WTC11 (cell line): ENCODE data around the gene TSPAN5. TPM values are rescaled to one million over a fixed set of nuclear protein-coding genes. Genes with fewer than 3 reads are reported as not detected.

Source experiments
- ATAC-seq: fragments of 200-7000 bp; cut with Tn5 transposase; 2 replicates; pipeline ENCODE4 v1.10.0; 2021; ENCODE audit warnings: mild to moderate bottlenecking, moderate library complexity
- CTCF ChIA-PET: fragments of 300-600 bp; sonication (Branson Sonifier 250); formaldehyde crosslinking; loops from one replicate; lab custom pipeline; 2021; ENCODE audit warnings: antibody characterized with exemption; lab: Charles Lee
- POLR2A ChIA-PET: fragments of 350-600 bp; sonication (Branson Sonifier 250); formaldehyde crosslinking; loops from one replicate; lab custom pipeline; 2021; ENCODE audit warnings: antibody characterized with exemption; lab: Charles Lee
- DNase-seq: peaks from one replicate; pipeline ENCODE4 v3.0.0; 2021; ENCODE audit warnings: low spot score
- H3K27ac Mint-ChIP-seq: 2 replicates; pipeline ENCODE4 v1.8.0; 2021; ENCODE audit warnings: mixed read lengths
- H3K27me3 Mint-ChIP-seq: 2 replicates; pipeline ENCODE4 v1.8.0; 2021; ENCODE audit warnings: low read depth, mild to moderate bottlenecking, moderate library complexity, mixed read lengths
- H3K36me3 Mint-ChIP-seq: 2 replicates; pipeline ENCODE4 v1.8.0; 2021; ENCODE audit warnings: mixed read lengths
- H3K4me1 Mint-ChIP-seq: 2 replicates; pipeline ENCODE4 v1.8.0; 2022; ENCODE audit warnings: mixed read lengths
- H3K4me3 Mint-ChIP-seq: 2 replicates; pipeline ENCODE4 v1.8.0; 2021; ENCODE audit warnings: mild to moderate bottlenecking, moderate library complexity, mixed read lengths
- H3K9me3 Mint-ChIP-seq: 2 replicates; pipeline ENCODE4 v1.8.0; 2021; ENCODE audit warnings: mixed read lengths
- AR ChIP-seq: fragments of 250-450 bp; sonication (Bioruptor Pico); IDR thresholded peaks from 2 replicates; pipeline ENCODE4 v1.9.0; 2021; ENCODE audit warnings: mild to moderate bottlenecking
- ARID4B ChIP-seq: sonication (generic); formaldehyde crosslinking; IDR thresholded peaks from 2 replicates; pipeline ENCODE4 v1.8.0; 2023; ENCODE audit warnings: missing genetic modification reagents, mild to moderate bottlenecking, borderline replicate concordance
- ATF3 ChIP-seq: sonication (generic); formaldehyde crosslinking; conservative IDR thresholded peaks from 2 replicates; pipeline ENCODE4 v1.8.1; 2022; ENCODE audit warnings: mild to moderate bottlenecking, missing genetic modification reagents
- CBFB ChIP-seq: sonication (generic); formaldehyde crosslinking; IDR thresholded peaks from 2 replicates; pipeline ENCODE4 v1.8.1; 2022; ENCODE audit warnings: mild to moderate bottlenecking, low read depth, missing genetic modification reagents
- CREM ChIP-seq: sonication (generic); formaldehyde crosslinking; IDR thresholded peaks from 2 replicates; pipeline ENCODE4 v1.8.1; 2022; ENCODE audit warnings: mild to moderate bottlenecking, missing genetic modification reagents, moderate library complexity
- E2F5 ChIP-seq: sonication (generic); formaldehyde crosslinking; IDR thresholded peaks from 2 replicates; pipeline ENCODE4 v1.8.1; 2022; ENCODE audit warnings: mild to moderate bottlenecking, moderate library complexity, missing genetic modification reagents
- ELF4 ChIP-seq: sonication (generic); formaldehyde crosslinking; IDR thresholded peaks from 2 replicates; pipeline ENCODE4 v1.8.1; 2022; ENCODE audit warnings: low read depth, mild to moderate bottlenecking, moderate library complexity, missing genetic modification reagents
- ERG ChIP-seq: fragments of 250-450 bp; sonication (Bioruptor Pico); IDR thresholded peaks from 2 replicates; pipeline ENCODE4 v1.8.0; 2021; ENCODE audit warnings: mild to moderate bottlenecking
- ESRRA ChIP-seq: sonication (generic); formaldehyde crosslinking; IDR thresholded peaks from 2 replicates; pipeline ENCODE4 v1.8.1; 2022; ENCODE audit warnings: mild to moderate bottlenecking, missing genetic modification reagents, borderline replicate concordance
- GRHL2 ChIP-seq: fragments of 250-450 bp; sonication (Bioruptor Pico); IDR thresholded peaks from 2 replicates; pipeline ENCODE4 v1.8.0; 2022; ENCODE audit warnings: mild to moderate bottlenecking, moderate library complexity; ENCODE audit not compliant: insufficient replicate concordance, severe bottlenecking
- IRF2 ChIP-seq: sonication (generic); formaldehyde crosslinking; IDR thresholded peaks from 2 replicates; pipeline ENCODE4 v1.8.0; 2022; ENCODE audit warnings: low read depth, missing genetic modification reagents, borderline replicate concordance
- NFATC4 ChIP-seq: fragments of 250-450 bp; sonication (Bioruptor Pico); IDR thresholded peaks from 2 replicates; pipeline ENCODE4 v1.9.0; 2021; ENCODE audit warnings: mild to moderate bottlenecking
- NFYB ChIP-seq: sonication (generic); formaldehyde crosslinking; conservative IDR thresholded peaks from 2 replicates; pipeline ENCODE4 v1.8.0; 2022; ENCODE audit warnings: low read depth, missing genetic modification reagents
- SMAD3 ChIP-seq: sonication (generic); formaldehyde crosslinking; IDR thresholded peaks from 2 replicates; pipeline ENCODE4 v1.8.0; 2022; ENCODE audit warnings: missing genetic modification reagents, mild to moderate bottlenecking, borderline replicate concordance
- SMAD4 ChIP-seq: sonication (generic); formaldehyde crosslinking; IDR thresholded peaks from 2 replicates; pipeline ENCODE4 v1.8.0; 2022; ENCODE audit warnings: mild to moderate bottlenecking, missing genetic modification reagents
- TEAD1 ChIP-seq: sonication (generic); formaldehyde crosslinking; IDR thresholded peaks from 2 replicates; pipeline ENCODE4 v1.8.0; 2022; ENCODE audit warnings: mild to moderate bottlenecking, missing genetic modification reagents
- TP53 ChIP-seq: sonication (generic); formaldehyde crosslinking; IDR thresholded peaks from 2 replicates; pipeline ENCODE4 v1.8.1; 2023; ENCODE audit warnings: mild to moderate bottlenecking, missing genetic modification reagents
- USF1 ChIP-seq: sonication (generic); formaldehyde crosslinking; IDR thresholded peaks from 2 replicates; pipeline ENCODE4 v1.8.0; 2022; ENCODE audit warnings: mild to moderate bottlenecking, missing genetic modification reagents
- USF2 ChIP-seq: sonication (generic); formaldehyde crosslinking; IDR thresholded peaks from 2 replicates; pipeline ENCODE4 v1.8.1; 2023; ENCODE audit warnings: mild to moderate bottlenecking, missing genetic modification reagents, moderate library complexity
- ZBTB43 ChIP-seq: sonication (generic); formaldehyde crosslinking; IDR thresholded peaks from 2 replicates; pipeline ENCODE4 v1.8.1; 2023; ENCODE audit warnings: mild to moderate bottlenecking, missing genetic modification reagents
- ZNF138 ChIP-seq: sonication (generic); formaldehyde crosslinking; conservative IDR thresholded peaks from 2 replicates; pipeline ENCODE4 v1.8.1; 2022; ENCODE audit warnings: mild to moderate bottlenecking, moderate library complexity, missing genetic modification reagents
- ZNF423 ChIP-seq: fragments of 250-450 bp; sonication (Bioruptor Pico); IDR thresholded peaks from 2 replicates; pipeline ENCODE4 v2.1.2; 2022; ENCODE audit warnings: mild to moderate bottlenecking, moderate library complexity
- total RNA-seq: library from RNA; stranded (reverse); gene quantifications from 3 replicates; pipeline ENCODE4 v1.2.3, GENCODE V29; 2021

The TSPAN5 gene
- total RNA-seq, 1 experiment from 2014 or later: 22.7 TPM

GRCh38 chr4:98522636-98523395 is 135.6 kb downstream of the TSPAN5 start:
- no peak for TF ChIP-seq NFATC4 (CRISPR knock-in tag)
- no peak for TF ChIP-seq USF2
- no peak for TF ChIP-seq ZNF138 (CRISPR knock-in tag)
- no peak for TF ChIP-seq IRF2 (CRISPR knock-in tag)
- TF ChIP-seq ELF4 (CRISPR knock-in tag): no peak
- no peak for TF ChIP-seq ERG
- no peak for TF ChIP-seq TP53 (CRISPR knock-in tag)
- TF ChIP-seq TEAD1: no peak
- no peak for TF ChIP-seq NFYB
- no peak for TF ChIP-seq ATF3 (CRISPR knock-in tag)
- TF ChIP-seq GRHL2: no peak
- no peak for TF ChIP-seq AR (CRISPR knock-in tag)
- no peak for TF ChIP-seq SMAD3
- TF ChIP-seq ESRRA (CRISPR knock-in tag): no peak
- no peak for TF ChIP-seq CREM (CRISPR knock-in tag)
- TF ChIP-seq ZBTB43: no peak
- no peak for TF ChIP-seq SMAD4 (CRISPR knock-in tag)
- Mint-ChIP-seq H3K4me1 (peaks cover 34% of the 10 kb centered on the region), H3K36me3 (peaks cover 5% of the 10 kb centered on the region; the same call in 1 of the 2 replicates), H3K9me3 (peaks cover 8% of the 10 kb centered on the region), H3K4me3 (no peak overlapping the region), H3K27ac (no peak overlapping the region), H3K27me3 (no peaks in the 10 kb centered on the region)
- ChIA-PET CTCF (interaction anchor here (1.6 kb wide), 1 partner anchor 16 kb away, joined by 3 read pairs; no protein-coding TSS in a partner anchor), POLR2A (no interaction called here)
- DNase-seq (no peak), ATAC-seq (no peak)

GRCh38 chr4:98522062-98522461 is 136.3 kb downstream of the TSPAN5 start:
- POLR2A ChIA-PET: no interaction called here
- no peak overlapping the region for H3K27ac Mint-ChIP-seq
- CTCF ChIA-PET: interaction anchor here (1.6 kb wide), 1 partner anchor 15 kb away, joined by 3 read pairs; no protein-coding TSS in a partner anchor
- H3K4me1 Mint-ChIP-seq: peaks cover 34% of the 10 kb centered on the region
- peaks cover 11% of the 10 kb centered on the region for H3K9me3 Mint-ChIP-seq
- ATAC-seq: no peak
- H3K27me3 Mint-ChIP-seq: no peaks in the 10 kb centered on the region
- H3K36me3 Mint-ChIP-seq: peaks cover 8% of the 10 kb centered on the region
- DNase-seq: no peak
- H3K4me3 Mint-ChIP-seq: no peak overlapping the region
- TF ChIP-seq E2F5 (no peak), USF1 (CRISPR knock-in tag) (no peak), ZNF423 (no peak), CBFB (CRISPR knock-in tag) (no peak), USF2 (no peak), NFATC4 (CRISPR knock-in tag) (no peak), ARID4B (no peak)
